Measurements from ENCODE around the gene SLC9A4. TPM values are rescaled to one million over a fixed set of nuclear protein-coding genes. Genes with fewer than 3 reads are reported as not detected.

The SLC9A4 gene
- not detected in 2 replicates for total RNA-seq

GRCh38 chr2:102473020-102473419 lies at the start of gene SLC9A4:
Gene SLC9A4 (plus strand): TSS chr2:102473226. CDS start chr2:102473760, 534 bp downstream.
- H4K20me1 ChIP-seq (ENCODE audit: insufficient read depth, low read length) = no peaks in the 10 kb centered on the region
- H3K27ac ChIP-seq (ENCODE audit: low read depth, low read length) = no peak within 1 kb of the TSS
- DNase-seq (ENCODE audit: insufficient read length, low spot score, missing footprints) = no peak
- TF ChIP-seq CTCF (IDR thresholded peaks at IDR 0.05; ENCODE audit: extremely low read depth, low read depth, low read length) = peak; percentile 93
- H3K79me2 ChIP-seq (ENCODE audit: insufficient read depth, low read length) = no peaks in the 10 kb centered on the region
- no peak within 1 kb of the TSS for H2AFZ ChIP-seq (ENCODE audit: low read length)
- H3K4me2 ChIP-seq (ENCODE audit: insufficient read depth, low read length) = no peak within 1 kb of the TSS
- H3K36me3 ChIP-seq (ENCODE audit: insufficient read depth, low read length) = no peaks in the 10 kb centered on the region
- H3K4me3 ChIP-seq (ENCODE audit: insufficient read depth, low read length) = no peak within 1 kb of the TSS
- H3K27me3 ChIP-seq (ENCODE audit: insufficient read depth, low read length) = peaks cover 3% of the 10 kb centered on the region
- no peaks in the 10 kb centered on the region for H3K4me1 ChIP-seq (ENCODE audit: insufficient read depth, low read length)
- H3K9me3 ChIP-seq (ENCODE audit: low read depth, low read length) = peaks cover 2% of the 10 kb centered on the region

GRCh38 chr2:102423368-102423767 lies 49.7 kb upstream of the SLC9A4 start:
- H3K79me2 ChIP-seq (ENCODE audit: insufficient read depth, low read length) = no peaks in the 10 kb centered on the region
- no peaks in the 10 kb centered on the region for H3K36me3 ChIP-seq (ENCODE audit: insufficient read depth, low read length)
- H3K9me3 ChIP-seq (ENCODE audit: low read depth, low read length) = no peaks in the 10 kb centered on the region
- no peak overlapping the region for H3K27ac ChIP-seq (ENCODE audit: low read depth, low read length)
- no peaks in the 10 kb centered on the region for H4K20me1 ChIP-seq (ENCODE audit: insufficient read depth, low read length)
- no peak for TF ChIP-seq CTCF (IDR thresholded peaks at IDR 0.05; ENCODE audit: extremely low read depth, low read depth, low read length)
- no peak overlapping the region for H2AFZ ChIP-seq (ENCODE audit: low read length)
- peaks cover 17% of the 10 kb centered on the region for H3K27me3 ChIP-seq (ENCODE audit: insufficient read depth, low read length)
- H3K4me1 ChIP-seq (ENCODE audit: insufficient read depth, low read length) = no peaks in the 10 kb centered on the region
- no peak overlapping the region for H3K4me3 ChIP-seq (ENCODE audit: insufficient read depth, low read length)
- DNase-seq (ENCODE audit: insufficient read length, low spot score, missing footprints) = no peak
- no peak overlapping the region for H3K4me2 ChIP-seq (ENCODE audit: insufficient read depth, low read length)

GRCh38 chr2:102424754-102425153 lies 48.3 kb upstream of the SLC9A4 start:
- Histone ChIP-seq H3K36me3 (ENCODE audit: insufficient read depth, low read length) (no peaks in the 10 kb centered on the region), H3K9me3 (ENCODE audit: low read depth, low read length) (no peaks in the 10 kb centered on the region), H3K27ac (ENCODE audit: low read depth, low read length) (no peak overlapping the region), H3K4me1 (ENCODE audit: insufficient read depth, low read length) (no peaks in the 10 kb centered on the region), H2AFZ (ENCODE audit: low read length) (no peak overlapping the region), H3K4me3 (ENCODE audit: insufficient read depth, low read length) (no peak overlapping the region), H3K27me3 (ENCODE audit: insufficient read depth, low read length) (peaks cover 13% of the 10 kb centered on the region), H4K20me1 (ENCODE audit: insufficient read depth, low read length) (no peaks in the 10 kb centered on the region), H3K79me2 (ENCODE audit: insufficient read depth, low read length) (no peaks in the 10 kb centered on the region), H3K4me2 (ENCODE audit: insufficient read depth, low read length) (no peak overlapping the region)
- no peak for TF ChIP-seq CTCF (IDR thresholded peaks at IDR 0.05; ENCODE audit: extremely low read depth, low read depth, low read length)
- DNase-seq (ENCODE audit: insufficient read length, low spot score, missing footprints) = no peak

- no peaks in the 10 kb centered on the region for H3K9me3 ChIP-seq (ENCODE audit: low read depth, low read length)
- H3K27ac ChIP-seq (ENCODE audit: low read depth, low read length) = no peak overlapping the region
Observed at GRCh38 chr2:102425441-102426132, 47.4 kb upstream of the SLC9A4 start.

More at GRCh38 chr2:102425441-102426132, 47.4 kb upstream of the SLC9A4 start:
- Histone ChIP-seq H3K79me2 (ENCODE audit: insufficient read depth, low read length) (no peaks in the 10 kb centered on the region), H3K27me3 (ENCODE audit: insufficient read depth, low read length) (peaks cover 7% of the 10 kb centered on the region), H3K36me3 (ENCODE audit: insufficient read depth, low read length) (no peaks in the 10 kb centered on the region), H3K4me3 (ENCODE audit: insufficient read depth, low read length) (no peak overlapping the region), H4K20me1 (ENCODE audit: insufficient read depth, low read length) (no peaks in the 10 kb centered on the region), H2AFZ (ENCODE audit: low read length) (no peak overlapping the region), H3K4me2 (ENCODE audit: insufficient read depth, low read length) (no peak overlapping the region), H3K4me1 (ENCODE audit: insufficient read depth, low read length) (no peaks in the 10 kb centered on the region)
- no peak for DNase-seq (ENCODE audit: insufficient read length, low spot score, missing footprints)
- TF ChIP-seq CTCF (IDR thresholded peaks at IDR 0.05; ENCODE audit: extremely low read depth, low read depth, low read length) = no peak

Measured in osteoblast (primary cell).